ENCODE data around the gene SC5D.

SC5D gene

GRCh38 chr11:121351083-121351630 lies 58.6 kb downstream of the SC5D start:
- H3K79me2 ChIP-seq (ENCODE audit: control insufficient read depth, insufficient read depth, low read length, poor library complexity): no peaks in the 10 kb centered on the region
- H2BK12ac ChIP-seq (ENCODE audit: low read length): no peak overlapping the region
- no peak overlapping the region for H3K27ac ChIP-seq (ENCODE audit: low read depth, low read length)
- no peak for DNase-seq
- no peak overlapping the region for H2AFZ ChIP-seq (ENCODE audit: insufficient read depth, low read length, poor library complexity)
- H2AK5ac ChIP-seq (ENCODE audit: low read length): no peak overlapping the region
- no peak overlapping the region for H3K4me3 ChIP-seq (ENCODE audit: low read depth, low read length)
- no peak overlapping the region for H3K23ac ChIP-seq (ENCODE audit: low read length)
- no peaks in the 10 kb centered on the region for H3K36me3 ChIP-seq (ENCODE audit: control insufficient read depth in 1 of 2, insufficient read depth in 2 of 2, low read length in 2 of 2)
- no peaks in the 10 kb centered on the region for H3K27me3 ChIP-seq (ENCODE audit: insufficient read depth, low read length)
- H4K91ac ChIP-seq (ENCODE audit: low read depth, low read length): no peak overlapping the region
- no peaks in the 10 kb centered on the region for H3K9me3 ChIP-seq (ENCODE audit: insufficient read depth, low read depth, low read length)
- WGBS (ENCODE audit: extremely low coverage, insufficient coverage, insufficient read length): 100% methylated on average over 1 of the region's 7 CpGs
- no peak overlapping the region for H3K9ac ChIP-seq (ENCODE audit: low read length)
- no peak overlapping the region for H4K8ac ChIP-seq (ENCODE audit: low read depth, low read length)
- H3K79me1 ChIP-seq (ENCODE audit: low read length): no peaks in the 10 kb centered on the region
- no peak overlapping the region for H2BK120ac ChIP-seq (ENCODE audit: insufficient read depth, low read length, poor library complexity)
- no peak overlapping the region for H2BK5ac ChIP-seq (ENCODE audit: low read depth, low read length, poor library complexity)
- no peak overlapping the region for H3K4me2 ChIP-seq (ENCODE audit: low read length)
- H3K18ac ChIP-seq (ENCODE audit: low read length): no peak overlapping the region
- no peaks in the 10 kb centered on the region for H3K4me1 ChIP-seq (ENCODE audit: control insufficient read depth in 1 of 2, insufficient read depth in 2 of 2, low read length in 2 of 2)
- no peak overlapping the region for H3K14ac ChIP-seq (ENCODE audit: low read length)
- no peak overlapping the region for H4K12ac ChIP-seq (ENCODE audit: low read depth, low read length)
- H3K4ac ChIP-seq (ENCODE audit: low read depth, low read length): no peak overlapping the region

DNA sequence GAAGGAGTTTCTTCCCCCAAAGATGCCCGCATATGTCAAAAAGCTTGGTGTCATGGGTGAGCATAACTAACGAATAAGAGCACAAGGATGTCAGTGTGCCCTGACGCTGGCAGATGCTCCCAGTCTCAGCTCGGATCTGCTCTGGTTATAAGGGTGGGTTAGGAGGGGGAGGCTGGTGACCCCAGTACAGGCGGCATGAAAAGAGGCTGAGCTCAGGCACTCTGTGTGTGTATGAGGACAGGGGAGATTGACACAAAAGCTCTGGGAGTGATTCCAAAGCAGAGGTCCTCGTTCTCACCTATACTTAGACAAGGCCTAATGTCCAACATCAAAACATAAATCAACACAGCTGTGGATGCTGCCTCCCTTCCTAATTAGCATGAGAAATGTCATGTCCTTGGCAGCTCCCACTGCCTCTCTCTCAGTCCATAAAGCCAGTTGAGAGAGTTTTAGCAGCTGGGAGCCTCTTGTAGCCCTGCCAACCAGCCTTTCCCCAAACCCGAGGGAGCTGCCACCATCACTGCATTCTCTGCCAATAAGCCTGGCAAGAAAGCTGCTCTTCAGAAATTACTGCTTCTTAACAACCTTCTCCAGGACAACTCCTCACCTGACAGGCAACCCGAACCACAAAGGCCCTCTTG lies 59.8 kb downstream of the SC5D start:
- H4K12ac ChIP-seq (ENCODE audit: low read depth, low read length): no peak overlapping the region
- H3K14ac ChIP-seq (ENCODE audit: low read length): no peak overlapping the region
- H3K4ac ChIP-seq (ENCODE audit: low read depth, low read length): no peak overlapping the region
- no peak overlapping the region for H3K4me3 ChIP-seq (ENCODE audit: low read depth, low read length)
- no peaks in the 10 kb centered on the region for H3K79me2 ChIP-seq (ENCODE audit: control insufficient read depth, insufficient read depth, low read length, poor library complexity)
- H3K79me1 ChIP-seq (ENCODE audit: low read length): no peaks in the 10 kb centered on the region
- H2BK12ac ChIP-seq (ENCODE audit: low read length): no peak overlapping the region
- H3K23ac ChIP-seq (ENCODE audit: low read length): no peak overlapping the region
- no peak overlapping the region for H3K4me2 ChIP-seq (ENCODE audit: low read length)
- no peak overlapping the region for H4K91ac ChIP-seq (ENCODE audit: low read depth, low read length)
- no peak overlapping the region for H3K18ac ChIP-seq (ENCODE audit: low read length)
- no peak overlapping the region for H2BK120ac ChIP-seq (ENCODE audit: insufficient read depth, low read length, poor library complexity)
- no peak overlapping the region for H4K8ac ChIP-seq (ENCODE audit: low read depth, low read length)
- no peaks in the 10 kb centered on the region for H3K4me1 ChIP-seq (ENCODE audit: control insufficient read depth in 1 of 2, insufficient read depth in 2 of 2, low read length in 2 of 2)
- no peak overlapping the region for H3K27ac ChIP-seq (ENCODE audit: low read depth, low read length)
- WGBS (ENCODE audit: extremely low coverage, insufficient coverage, insufficient read length): no CpG with 5 or more reads among the region's 8 CpGs
- no peaks in the 10 kb centered on the region for H3K9me3 ChIP-seq (ENCODE audit: insufficient read depth, low read depth, low read length)
- H3K36me3 ChIP-seq (ENCODE audit: control insufficient read depth in 1 of 2, insufficient read depth in 2 of 2, low read length in 2 of 2): no peaks in the 10 kb centered on the region
- H3K9ac ChIP-seq (ENCODE audit: low read length): no peak overlapping the region
- H3K27me3 ChIP-seq (ENCODE audit: insufficient read depth, low read length): no peaks in the 10 kb centered on the region
- DNase-seq: no peak
- H2BK5ac ChIP-seq (ENCODE audit: low read depth, low read length, poor library complexity): no peak overlapping the region
- H2AFZ ChIP-seq (ENCODE audit: insufficient read depth, low read length, poor library complexity): no peak overlapping the region
- H2AK5ac ChIP-seq (ENCODE audit: low read length): no peak overlapping the region

GRCh38 chr11:121354192-121354591 lies 61.6 kb downstream of the SC5D start:
- no peak overlapping the region for H3K4me3 ChIP-seq (ENCODE audit: low read depth, low read length)
- H4K91ac ChIP-seq (ENCODE audit: low read depth, low read length): no peak overlapping the region
- no peak overlapping the region for H3K4ac ChIP-seq (ENCODE audit: low read depth, low read length)
- no peak overlapping the region for H2BK5ac ChIP-seq (ENCODE audit: low read depth, low read length, poor library complexity)
- no peaks in the 10 kb centered on the region for H3K27me3 ChIP-seq (ENCODE audit: insufficient read depth, low read length)
- H2AK5ac ChIP-seq (ENCODE audit: low read length): no peak overlapping the region
- H3K14ac ChIP-seq (ENCODE audit: low read length): no peak overlapping the region
- no peak overlapping the region for H3K9ac ChIP-seq (ENCODE audit: low read length)
- no peaks in the 10 kb centered on the region for H3K79me1 ChIP-seq (ENCODE audit: low read length)
- H3K4me1 ChIP-seq (ENCODE audit: control insufficient read depth in 1 of 2, insufficient read depth in 2 of 2, low read length in 2 of 2): no peaks in the 10 kb centered on the region
- no peaks in the 10 kb centered on the region for H3K79me2 ChIP-seq (ENCODE audit: control insufficient read depth, insufficient read depth, low read length, poor library complexity)
- H4K8ac ChIP-seq (ENCODE audit: low read depth, low read length): no peak overlapping the region
- no peak overlapping the region for H3K18ac ChIP-seq (ENCODE audit: low read length)
- no peak overlapping the region for H2AFZ ChIP-seq (ENCODE audit: insufficient read depth, low read length, poor library complexity)
- no CpG with 5 or more reads among the region's 1 CpG for WGBS (ENCODE audit: extremely low coverage, insufficient coverage, insufficient read length)
- H2BK12ac ChIP-seq (ENCODE audit: low read length): no peak overlapping the region
- H3K36me3 ChIP-seq (ENCODE audit: control insufficient read depth in 1 of 2, insufficient read depth in 2 of 2, low read length in 2 of 2): no peaks in the 10 kb centered on the region
- H3K4me2 ChIP-seq (ENCODE audit: low read length): no peak overlapping the region
- no peak overlapping the region for H4K12ac ChIP-seq (ENCODE audit: low read depth, low read length)
- DNase-seq: no peak
- no peak overlapping the region for H2BK120ac ChIP-seq (ENCODE audit: insufficient read depth, low read length, poor library complexity)
- H3K23ac ChIP-seq (ENCODE audit: low read length): no peak overlapping the region
- H3K9me3 ChIP-seq (ENCODE audit: insufficient read depth, low read depth, low read length): no peaks in the 10 kb centered on the region
- no peak overlapping the region for H3K27ac ChIP-seq (ENCODE audit: low read depth, low read length)

GRCh38 chr11:121356357-121356756 lies 63.8 kb downstream of the SC5D start:
- no peaks in the 10 kb centered on the region for H3K79me2 ChIP-seq (ENCODE audit: control insufficient read depth, insufficient read depth, low read length, poor library complexity)
- H2BK5ac ChIP-seq (ENCODE audit: low read depth, low read length, poor library complexity): no peak overlapping the region
- H3K9ac ChIP-seq (ENCODE audit: low read length): no peak overlapping the region
- no CpG with 5 or more reads among the region's 3 CpGs for WGBS (ENCODE audit: extremely low coverage, insufficient coverage, insufficient read length)
- H3K18ac ChIP-seq (ENCODE audit: low read length): no peak overlapping the region
- no peak overlapping the region for H4K8ac ChIP-seq (ENCODE audit: low read depth, low read length)
- no peak overlapping the region for H3K14ac ChIP-seq (ENCODE audit: low read length)
- H3K79me1 ChIP-seq (ENCODE audit: low read length): no peaks in the 10 kb centered on the region
- peak in 1 of 2 donors; percentile 65 for DNase-seq
- H2AK5ac ChIP-seq (ENCODE audit: low read length): no peak overlapping the region
- no peak overlapping the region for H3K4me2 ChIP-seq (ENCODE audit: low read length)
- no peak overlapping the region for H3K23ac ChIP-seq (ENCODE audit: low read length)
- H2BK12ac ChIP-seq (ENCODE audit: low read length): no peak overlapping the region
- no peak overlapping the region for H3K4ac ChIP-seq (ENCODE audit: low read depth, low read length)
- no peaks in the 10 kb centered on the region for H3K27me3 ChIP-seq (ENCODE audit: insufficient read depth, low read length)
- no peaks in the 10 kb centered on the region for H3K4me1 ChIP-seq (ENCODE audit: control insufficient read depth in 1 of 2, insufficient read depth in 2 of 2, low read length in 2 of 2)
- H3K9me3 ChIP-seq (ENCODE audit: insufficient read depth, low read depth, low read length): no peaks in the 10 kb centered on the region
- no peak overlapping the region for H4K12ac ChIP-seq (ENCODE audit: low read depth, low read length)
- H2BK120ac ChIP-seq (ENCODE audit: insufficient read depth, low read length, poor library complexity): no peak overlapping the region
- H2AFZ ChIP-seq (ENCODE audit: insufficient read depth, low read length, poor library complexity): no peak overlapping the region
- H3K36me3 ChIP-seq (ENCODE audit: control insufficient read depth in 1 of 2, insufficient read depth in 2 of 2, low read length in 2 of 2): no peaks in the 10 kb centered on the region
- H3K27ac ChIP-seq (ENCODE audit: low read depth, low read length): no peak overlapping the region
- no peak overlapping the region for H4K91ac ChIP-seq (ENCODE audit: low read depth, low read length)
- no peak overlapping the region for H3K4me3 ChIP-seq (ENCODE audit: low read depth, low read length)
